GM18507 (cell line): Measurements from ENCODE around the gene PERCC1.

Source experiments
- DNase-seq: peaks from one replicate; pipeline ENCODE4 v3.0.0; 2011; ENCODE audit warnings: low read depth; ENCODE audit not compliant: insufficient read length; ENCODE audit errors: extremely low spot score
- FAIRE-seq: peaks from 2 replicates; lab custom pipeline; 2011; peaks lifted over from hg19 to GRCh38; lab: Jason Lieb, UNC

Gene PERCC1

GRCh38 chr16:1430759-1431496 is at the start of gene PERCC1:
Gene PERCC1, plus strand, starts transcription at chr16:1431078. Its CDS starts 1,516 bp downstream, at chr16:1432594.
- DNase-seq: no peak
- FAIRE-seq: no peak

GRCh38 chr16:1381612-1382406 is 49.1 kb upstream of the PERCC1 start:
- FAIRE-seq: no peak
- DNase-seq: no peak

GRCh38 chr16:1383556-1383955 is 47.3 kb upstream of the PERCC1 start:
- DNase-seq (no peak), FAIRE-seq (no peak)

GRCh38 chr16:1385232-1385631 is 45.6 kb upstream of the PERCC1 start:
- DNase-seq (no peak), FAIRE-seq (no peak)

- FAIRE-seq (no peak), DNase-seq (no peak)
Observed at GRCh38 chr16:1387331-1387730, 43.5 kb upstream of the PERCC1 start.

- DNase-seq (no peak), FAIRE-seq (no peak)
Observed at GRCh38 chr16:1389762-1390161, 41.1 kb upstream of the PERCC1 start.

GRCh38 chr16:1390239-1390779 is 40.6 kb upstream of the PERCC1 start:
- FAIRE-seq (no peak), DNase-seq (no peak)

- FAIRE-seq: no peak
Observed at GRCh38 chr16:1392826-1393225, 38.1 kb upstream of the PERCC1 start.

GRCh38 chr16:1393613-1394176 is 37.2 kb upstream of the PERCC1 start:
- no peak for FAIRE-seq

More at GRCh38 chr16:1392826-1393225, 38.1 kb upstream of the PERCC1 start:
- no peak for DNase-seq

GRCh38 chr16:1394367-1394951 is 36.4 kb upstream of the PERCC1 start:
- DNase-seq (no peak), FAIRE-seq (no peak)

More at GRCh38 chr16:1393613-1394176, 37.2 kb upstream of the PERCC1 start:
- DNase-seq: no peak

GRCh38 chr16:1395444-1396031 is 35.3 kb upstream of the PERCC1 start:
- DNase-seq: no peak
- no peak for FAIRE-seq

GRCh38 chr16:1397779-1398178 is 33.1 kb upstream of the PERCC1 start:
- FAIRE-seq: no peak

GRCh38 chr16:1398351-1398750 is 32.5 kb upstream of the PERCC1 start:
- no peak for DNase-seq

More at GRCh38 chr16:1397779-1398178, 33.1 kb upstream of the PERCC1 start:
- DNase-seq: no peak

GRCh38 chr16:1398826-1399581 is 31.9 kb upstream of the PERCC1 start:
- DNase-seq (no peak), FAIRE-seq (no peak)

More at GRCh38 chr16:1398351-1398750, 32.5 kb upstream of the PERCC1 start:
- no peak for FAIRE-seq

GRCh38 chr16:1401061-1401757 is 29.7 kb upstream of the PERCC1 start:
- FAIRE-seq (no peak), DNase-seq (no peak)

- DNase-seq: no peak
- FAIRE-seq: no peak
Observed at GRCh38 chr16:1401758-1402154, 29.1 kb upstream of the PERCC1 start.

GRCh38 chr16:1403036-1403435 is 27.8 kb upstream of the PERCC1 start:
- DNase-seq: no peak
- no peak for FAIRE-seq

- FAIRE-seq (no peak), DNase-seq (no peak)
Observed at GRCh38 chr16:1403733-1404132, 27.1 kb upstream of the PERCC1 start.
